HG03378 (cell line): ENCODE results near the gene SARDH.

Experiments used
- ATAC-seq: cut with Tn5 transposase; IDR thresholded peaks from one replicate; pipeline ENCODE4 v1.9.1; 2021; ENCODE audit warnings: mild to moderate bottlenecking, moderate library complexity; ENCODE audit not compliant: unreplicated experiment

Gene SARDH

GRCh38 chr9:133737774-133738639 lies at the start of gene SARDH:
TSS of gene SARDH (minus strand) at chr9:133738352. CDS start at chr9:133734173, 4,179 bp downstream.
- no peak for ATAC-seq

GRCh38 chr9:133787754-133788025 lies 49.5 kb upstream of the SARDH start:
- no peak for ATAC-seq

GRCh38 chr9:133786907-133787753 lies 49.0 kb upstream of the SARDH start:
- no peak for ATAC-seq

GRCh38 chr9:133786371-133786753 lies 48.2 kb upstream of the SARDH start:
- no peak for ATAC-seq

GRCh38 chr9:133785753-133786370 lies 47.7 kb upstream of the SARDH start:
- ATAC-seq, result no peak

- ATAC-seq, result no peak
Observed at GRCh38 chr9:133784731-133785561, 46.8 kb upstream of the SARDH start.

GRCh38 chr9:133783331-133783731 lies 45.2 kb upstream of the SARDH start:
- no peak for ATAC-seq

GRCh38 chr9:133782157-133783130 lies 44.3 kb upstream of the SARDH start:
- no peak for ATAC-seq

- ATAC-seq, result no peak
Observed at GRCh38 chr9:133781828-133782135, 43.6 kb upstream of the SARDH start.

GRCh38 chr9:133780962-133781827 lies 43.0 kb upstream of the SARDH start:
- ATAC-seq, result no peak

- no peak for ATAC-seq
Observed at GRCh38 chr9:133780404-133780945, 42.3 kb upstream of the SARDH start.

GRCh38 chr9:133779516-133780403 lies 41.6 kb upstream of the SARDH start:
- ATAC-seq, result no peak

- no peak for ATAC-seq
Observed at GRCh38 chr9:133779081-133779480, 40.9 kb upstream of the SARDH start.

GRCh38 chr9:133778336-133779013 lies 40.3 kb upstream of the SARDH start:
- no peak for ATAC-seq

- ATAC-seq, result no peak
Observed at GRCh38 chr9:133777871-133778270, 39.7 kb upstream of the SARDH start.

- no peak for ATAC-seq
Observed at GRCh38 chr9:133777068-133777791, 39.1 kb upstream of the SARDH start.
